Heart left ventricle (tissue), 13 donors: Measurements from ENCODE around the gene ACD.

Experiments used
- POLR2A ChIP-seq, 2 donors: fragments of 450-650 bp; IDR thresholded peaks; one replicate each; pipeline ENCODE4 v1.6.1; 2017; ENCODE audit warnings: antibody characterized with exemption in 2 of 2, mild to moderate bottlenecking in 2 of 2, moderate library complexity in 2 of 2
- TF ChIP-seq, protein P1 (sequence below), 12 donors: fragments of 200-600 bp; sonication (generic) in 4 of 12; IDR thresholded peaks; one replicate each; pipeline versions ENCODE4 v1.5.0 to v1.8.0; 2018 to 2022; ENCODE audit warnings: antibody characterized with exemption in 12 of 12, mild to moderate bottlenecking in 5 of 12
- donor health status: ischemic (EF 13 %, LVEDD 7.1; RV severe dilation, severe dysfunction).
- donor health status: DM: no; HTN: yes; CAD: no.
- donor health status: DM: no; HTN: no; CAD: no.
- donor health status: ischemic (EF 25% LVEDD 6.9; RV normal size, moderate dysfunction).
- donor health status: ischemic (EF 25% LVEDD 5.7; RV mildly dilated, moderate dysfunction).
- donor health status: ischemic (EF 35%, LVEDD 5.7; RV mildly dilated, moderate dysfunction).
- donor health status: nonischemic (EF 11% LVEDD 7.7; RV severe dilation, severe dysfunction).
- donor health status: DM: yes; HTN: yes; CAD: no.
- donor health status: PGD.
- donor health status: ischemic (EF 29% LVEDD 5.4; RV normal size, mild dysfunction).
- donor health status: nonischemic (EF 23%, LVEDD 6.1; RV moderate dilation, normal function).

DNA sequence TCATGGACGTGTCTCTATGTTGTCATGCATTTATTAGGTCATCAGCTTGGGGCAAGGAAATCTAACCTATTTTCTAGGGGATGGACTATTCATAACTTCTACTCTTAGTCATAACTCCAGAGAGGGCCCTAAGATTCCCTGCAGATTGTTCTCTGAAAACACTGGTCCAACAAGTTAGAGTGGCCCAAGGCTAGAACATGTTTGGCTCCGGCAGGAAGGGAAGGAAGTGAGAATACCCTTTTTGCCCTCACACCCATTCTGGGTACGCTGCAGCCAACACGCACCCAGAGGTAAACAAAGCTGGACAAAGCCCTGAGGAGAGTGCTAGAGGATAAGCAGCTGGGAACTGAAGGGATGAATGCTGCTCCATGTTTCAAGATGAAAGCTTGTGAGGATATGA is 16.5 kb upstream of the ACD start:
- TF ChIP-seq, protein P1, sequence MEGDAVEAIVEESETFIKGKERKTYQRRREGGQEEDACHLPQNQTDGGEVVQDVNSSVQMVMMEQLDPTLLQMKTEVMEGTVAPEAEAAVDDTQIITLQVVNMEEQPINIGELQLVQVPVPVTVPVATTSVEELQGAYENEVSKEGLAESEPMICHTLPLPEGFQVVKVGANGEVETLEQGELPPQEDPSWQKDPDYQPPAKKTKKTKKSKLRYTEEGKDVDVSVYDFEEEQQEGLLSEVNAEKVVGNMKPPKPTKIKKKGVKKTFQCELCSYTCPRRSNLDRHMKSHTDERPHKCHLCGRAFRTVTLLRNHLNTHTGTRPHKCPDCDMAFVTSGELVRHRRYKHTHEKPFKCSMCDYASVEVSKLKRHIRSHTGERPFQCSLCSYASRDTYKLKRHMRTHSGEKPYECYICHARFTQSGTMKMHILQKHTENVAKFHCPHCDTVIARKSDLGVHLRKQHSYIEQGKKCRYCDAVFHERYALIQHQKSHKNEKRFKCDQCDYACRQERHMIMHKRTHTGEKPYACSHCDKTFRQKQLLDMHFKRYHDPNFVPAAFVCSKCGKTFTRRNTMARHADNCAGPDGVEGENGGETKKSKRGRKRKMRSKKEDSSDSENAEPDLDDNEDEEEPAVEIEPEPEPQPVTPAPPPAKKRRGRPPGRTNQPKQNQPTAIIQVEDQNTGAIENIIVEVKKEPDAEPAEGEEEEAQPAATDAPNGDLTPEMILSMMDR (IDR thresholded peaks at IDR 0.05), result no peak
- no peak for TF ChIP-seq POLR2A (IDR thresholded peaks at IDR 0.05)
